AML-193 (cell line): ENCODE results near the gene NEDD8.
A peak's percentile ranks its signal among the peaks of the same experiment; 100 is the strongest.
"Not testable (repeated sequence)": the region's sequence is repeated elsewhere in the genome, so short reads cannot be mapped to it uniquely, and the experiment has no call there.

Experiments used
- DNase-seq, 2 experiments: peaks; one replicate each; lab custom pipeline; 2025; lab: John Stamatoyannopoulos, UW

Gene NEDD8

GRCh38 chr14:24247422-24247821, 15.3 kb upstream of the NEDD8 start:
- DNase-seq = no peak

GRCh38 chr14:24246765-24247212, 14.6 kb upstream of the NEDD8 start:
- no peak for DNase-seq

- DNase-seq = not testable (repeated sequence)
Observed at GRCh38 chr14:24245350-24245749, 13.2 kb upstream of the NEDD8 start.

GRCh38 chr14:24243336-24243836, 11.2 kb upstream of the NEDD8 start:
- DNase-seq = peak; percentile 31 to 57

DNA sequence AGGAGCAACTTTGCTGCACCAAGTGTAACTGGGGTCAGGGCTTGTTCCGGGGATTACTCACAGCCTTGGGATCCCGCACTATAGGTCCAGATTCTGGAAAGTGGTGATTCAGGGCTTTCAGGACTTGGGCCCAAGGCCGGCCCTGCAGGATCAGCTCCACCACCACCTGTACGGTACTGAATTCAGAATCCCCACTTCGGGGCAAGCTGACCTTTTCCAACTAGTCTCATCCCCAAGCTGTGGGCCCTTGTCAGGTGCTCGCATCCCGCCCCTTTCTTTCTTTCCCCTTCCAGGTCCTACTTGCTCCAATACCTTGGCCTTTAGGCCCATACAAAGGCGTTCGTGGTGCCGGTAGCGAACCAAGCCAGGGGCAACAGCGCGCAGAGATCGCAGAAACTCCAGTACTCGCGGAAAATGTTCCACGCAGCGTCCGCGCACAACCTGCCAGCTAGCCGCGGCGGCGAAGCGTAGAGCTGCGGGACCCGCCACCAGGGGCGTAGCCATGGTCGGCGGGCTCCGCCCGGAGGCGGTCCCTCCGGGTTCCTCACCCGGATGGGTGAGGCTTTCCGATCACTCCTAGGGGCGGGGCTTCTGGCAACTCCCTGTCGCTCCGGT, 9.8 kb upstream of the NEDD8 start:
- peak; percentile 85 to 95 for DNase-seq

DNA sequence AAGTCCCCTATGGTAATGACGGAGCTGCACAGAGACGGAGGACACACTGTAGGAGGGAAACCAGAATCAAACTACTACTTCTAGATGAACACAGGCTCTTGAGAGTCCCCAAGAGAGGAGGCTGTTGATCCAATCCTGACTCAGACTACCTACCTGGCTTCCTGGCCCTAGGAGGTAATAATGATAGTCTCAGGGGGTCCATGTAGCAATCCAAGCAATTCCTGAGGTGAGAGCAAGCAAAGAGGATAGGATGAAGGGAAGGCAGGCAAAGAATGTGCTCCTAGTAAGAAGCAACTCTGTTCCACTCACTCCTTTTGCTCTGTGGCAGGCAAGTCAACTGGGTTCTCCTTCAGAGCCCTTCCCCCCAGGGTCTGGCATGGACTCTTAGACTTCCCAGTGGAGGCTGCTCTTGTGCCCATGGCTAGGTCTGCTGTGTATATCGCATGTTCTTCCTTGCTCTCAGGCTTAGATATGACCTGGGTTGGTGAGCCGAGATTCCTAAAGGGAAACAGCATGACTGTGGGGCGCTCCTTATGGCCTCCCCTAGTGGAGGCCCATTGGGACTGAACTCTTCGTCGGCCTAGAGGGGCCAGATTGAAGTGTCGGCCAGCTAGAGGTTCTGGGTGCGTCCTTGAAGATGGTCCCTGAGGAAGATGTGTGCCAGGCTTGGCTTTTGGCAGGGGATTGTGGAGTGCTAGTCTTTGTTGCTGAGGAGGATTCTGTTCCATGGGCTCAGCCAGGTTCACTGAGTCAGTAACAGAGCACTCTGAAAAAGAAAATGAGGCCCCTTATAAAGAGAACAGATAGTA, 8.1 kb upstream of the NEDD8 start:
- DNase-seq = no peak

DNA sequence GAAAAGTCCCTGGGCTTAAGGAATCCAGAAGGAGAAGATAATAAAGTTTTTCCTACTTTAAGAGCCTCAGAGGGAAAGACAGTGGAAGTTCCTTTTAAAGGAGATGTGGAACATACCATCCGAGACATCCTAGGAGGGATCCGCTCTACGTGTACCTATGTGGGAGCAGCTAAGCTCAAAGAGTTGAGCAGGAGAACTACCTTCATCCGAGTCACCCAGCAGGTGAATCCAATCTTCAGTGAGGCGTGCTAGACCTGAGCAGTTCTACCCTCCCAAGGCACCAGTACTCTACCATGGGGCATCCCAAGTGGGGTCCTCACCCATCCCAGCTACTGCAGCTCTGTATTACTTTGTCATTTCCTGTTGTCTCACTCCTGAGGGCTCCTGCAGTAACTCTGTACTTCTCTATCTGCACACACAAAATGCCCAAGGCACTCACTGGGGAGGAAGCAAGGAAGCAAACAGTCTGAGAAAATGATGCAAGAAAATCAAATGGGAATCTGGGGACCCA, 6.4 kb upstream of the NEDD8 start:
- DNase-seq = no peak

- no peak for DNase-seq
Observed at GRCh38 chr14:24238123-24238522, 6.0 kb upstream of the NEDD8 start.

DNA sequence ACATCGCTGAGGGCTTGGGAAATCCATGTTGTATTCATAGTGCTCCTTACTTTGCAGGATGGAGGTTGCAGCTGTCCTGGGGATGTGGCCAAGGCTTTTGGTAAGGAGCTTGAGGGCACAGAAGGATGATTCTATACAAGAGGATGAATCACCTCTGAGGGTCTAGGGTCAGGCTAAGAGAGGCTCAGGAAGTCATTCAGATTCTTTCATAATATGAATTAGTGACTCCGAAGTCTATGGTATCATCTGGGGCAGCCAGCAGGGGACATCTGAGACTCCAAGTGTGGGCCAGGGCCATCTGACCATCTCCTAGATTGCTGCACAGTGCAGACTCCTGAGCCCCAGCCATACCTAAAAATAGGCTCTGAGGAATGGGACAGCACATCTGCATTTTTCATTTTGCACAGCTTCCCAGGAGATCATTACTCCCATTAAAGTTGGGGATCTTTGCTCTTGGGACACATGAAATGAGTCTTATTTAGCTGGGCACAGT, 5.3 kb upstream of the NEDD8 start:
- DNase-seq = no peak

DNA sequence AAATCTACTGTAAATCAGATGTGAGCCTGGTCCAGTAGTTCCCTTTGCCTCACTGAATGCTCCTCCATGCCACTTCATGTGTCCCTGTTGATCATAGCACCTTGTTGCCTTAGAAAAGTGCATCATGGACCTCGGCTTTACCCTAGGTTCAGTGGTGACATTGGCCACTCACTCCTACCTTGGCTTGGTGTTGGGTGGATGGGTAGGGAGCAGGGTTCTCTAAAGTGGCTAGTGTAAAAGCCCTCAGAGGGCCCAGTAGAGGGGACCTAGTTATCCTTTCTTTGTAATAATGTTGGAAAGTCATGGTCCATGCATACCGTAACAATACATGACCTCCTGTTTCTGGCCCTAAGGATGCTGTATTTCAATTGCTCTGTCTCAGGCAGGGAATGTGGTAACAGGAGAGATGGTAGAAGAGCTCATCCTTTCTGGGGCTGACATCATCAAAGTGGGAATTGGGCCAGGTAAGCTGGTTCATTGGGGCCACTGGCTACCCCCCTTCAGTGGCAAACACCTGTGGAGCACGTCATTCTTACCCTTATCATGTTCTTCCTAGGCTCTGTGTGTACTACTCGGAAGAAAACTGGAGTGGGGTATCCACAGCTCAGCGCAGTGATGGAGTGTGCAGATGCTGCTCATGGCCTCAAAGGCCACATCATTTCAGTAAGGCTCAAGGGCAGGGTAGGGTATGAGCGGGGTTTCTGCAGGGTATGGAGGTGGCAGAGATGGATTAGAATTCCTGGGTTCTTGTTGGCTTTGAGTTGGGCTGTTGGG, 4.7 kb upstream of the NEDD8 start:
- DNase-seq = no peak

- DNase-seq = no peak
Observed at GRCh38 chr14:24235804-24236688, 3.9 kb upstream of the NEDD8 start.

DNA sequence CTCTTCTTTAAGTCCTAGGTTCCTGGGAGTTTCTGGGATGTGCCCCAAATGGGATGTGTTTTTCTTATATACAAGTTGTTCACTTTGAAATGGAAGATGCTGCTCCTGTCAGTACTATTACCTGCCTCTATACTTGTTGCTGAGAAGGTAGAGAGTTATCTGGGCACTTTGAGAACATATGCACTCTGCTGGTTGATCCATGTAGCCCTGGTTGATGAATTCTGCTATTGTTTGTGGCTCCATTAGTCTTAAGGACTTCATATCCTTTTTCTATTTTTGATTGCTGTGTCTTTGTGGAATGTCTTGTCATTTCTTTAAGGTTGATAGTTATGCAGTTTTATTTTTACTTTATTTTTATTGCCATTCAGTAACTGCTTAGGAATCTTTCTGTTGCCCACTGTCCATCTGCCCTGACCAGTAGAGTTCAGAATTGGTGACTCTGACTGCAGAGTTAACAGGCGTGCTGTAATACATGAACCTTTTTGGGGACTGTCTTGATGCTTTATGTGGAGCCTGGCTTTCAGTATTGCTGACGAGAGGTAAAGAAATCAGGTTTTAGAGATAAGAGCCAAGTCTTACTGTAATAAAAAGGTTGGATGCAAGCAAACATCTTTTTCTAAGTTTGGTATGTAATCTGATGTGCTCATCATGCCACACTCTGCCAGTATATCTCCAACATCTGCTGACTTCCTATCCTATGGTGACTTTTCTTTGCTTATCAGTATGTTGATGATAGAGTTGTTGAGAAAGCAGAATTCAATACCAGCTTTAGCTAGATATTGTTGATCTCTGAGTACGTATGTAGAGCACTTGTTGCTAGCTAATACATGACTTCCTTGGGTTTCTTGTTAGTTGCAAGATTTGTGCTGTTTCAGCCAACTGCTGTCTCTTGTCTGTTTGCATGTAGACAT, 2.2 kb upstream of the NEDD8 start:
- DNase-seq = no peak

- no peak for DNase-seq
Observed at GRCh38 chr14:24233538-24233866, 1.3 kb upstream of the NEDD8 start.

- no peak for DNase-seq
Observed at GRCh38 chr14:24232645-24233537, 724 bp upstream of the NEDD8 start, which contains the start of gene GMPR2. GMPR2 (plus strand) TSS chr14:24232929; CDS start chr14:24233254, 325 bp downstream.

GRCh38 chr14:24231263-24232120, 675 bp downstream of the NEDD8 start:
- no peak for DNase-seq

- DNase-seq = no peak
Observed at GRCh38 chr14:24228902-24229301, 3.3 kb downstream of the NEDD8 start.

GRCh38 chr14:24226473-24226872, 5.7 kb downstream of the NEDD8 start:
- DNase-seq = no peak

DNA sequence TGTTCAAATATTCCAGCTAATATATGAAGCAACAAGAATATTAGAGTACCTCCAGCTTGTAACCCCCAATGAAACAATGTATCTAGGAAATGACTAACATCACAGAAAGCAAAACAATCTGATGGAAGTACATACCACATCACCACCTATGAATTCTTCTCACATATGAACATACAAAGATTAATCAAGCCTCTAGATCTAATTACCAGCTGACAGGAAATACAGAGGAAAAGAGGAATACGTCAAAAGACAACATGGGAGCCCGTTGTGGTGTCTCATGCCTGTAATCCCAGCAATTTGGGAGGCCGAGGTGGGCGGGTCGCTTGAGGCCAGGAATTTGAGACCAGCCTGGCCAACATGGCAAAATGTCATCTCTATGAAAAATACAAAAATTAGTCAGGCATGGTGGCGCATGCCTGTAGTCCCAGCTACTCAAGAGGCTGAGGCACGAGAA, 7.5 kb downstream of the NEDD8 start:
- DNase-seq = no peak
